Dendritic cell treated with granulocyte-macrophage colony-stimulating factor and Interleukin-4, amounts not matched to agents 40 ng/mL and 50 ng/mL, for 4 days (primary cell): ENCODE results near the gene GAL3ST3.
"Not testable (repeated sequence)": the region's sequence is repeated elsewhere in the genome, so short reads cannot be mapped to it uniquely, and the experiment has no call there.

ENCODE experiments used
- H3K27ac Mint-ChIP-seq: one replicate; pipeline ENCODE4 v1.8.0; 2022; ENCODE audit warnings: mild to moderate bottlenecking, mixed read lengths
- H3K27me3 Mint-ChIP-seq: one replicate; pipeline ENCODE4 v1.8.0; 2022; ENCODE audit warnings: mild to moderate bottlenecking, mixed read lengths
- H3K36me3 Mint-ChIP-seq: one replicate; pipeline ENCODE4 v1.8.0; 2022; ENCODE audit warnings: low read depth, mixed read lengths
- H3K4me1 Mint-ChIP-seq: one replicate; pipeline ENCODE4 v1.8.0; 2022; ENCODE audit warnings: low read depth, mixed read lengths
- H3K4me3 Mint-ChIP-seq: one replicate; pipeline ENCODE4 v1.8.0; 2022; ENCODE audit warnings: mild to moderate bottlenecking, moderate library complexity, mixed read lengths
- H3K9me3 Mint-ChIP-seq: one replicate; pipeline ENCODE4 v1.8.0; 2022; ENCODE audit warnings: mixed read lengths
- intact Hi-C: fragments of 100-400 bp; cut with micrococcal nuclease; formaldehyde crosslinking; loops from one replicate; pipeline ENCODE4 v1.15.0; 2022

GAL3ST3 gene

GRCh38 chr11:66045177-66045639 is 3.8 kb downstream of the GAL3ST3 start:
- H3K36me3 Mint-ChIP-seq: no peaks in the 10 kb centered on the region
- peaks cover 39% of the 10 kb centered on the region for H3K27me3 Mint-ChIP-seq
- H3K9me3 Mint-ChIP-seq: no peaks in the 10 kb centered on the region
- intact Hi-C loops: no loop called here
- peaks cover 17% of the 10 kb centered on the region for H3K4me1 Mint-ChIP-seq
- no peak overlapping the region for H3K4me3 Mint-ChIP-seq
- H3K27ac Mint-ChIP-seq: no peak overlapping the region

- Mint-ChIP-seq H3K27ac (no peak overlapping the region), H3K27me3 (peaks cover 41% of the 10 kb centered on the region), H3K4me1 (peaks cover 17% of the 10 kb centered on the region), H3K36me3 (no peaks in the 10 kb centered on the region), H3K9me3 (no peaks in the 10 kb centered on the region), H3K4me3 (no peak overlapping the region)
- intact Hi-C loops: no loop called here
Observed at GRCh38 chr11:66044757-66045156, 4.2 kb downstream of the GAL3ST3 start.

- peaks cover 17% of the 10 kb centered on the region for H3K4me1 Mint-ChIP-seq
- intact Hi-C loops: no loop called here
- H3K27me3 Mint-ChIP-seq: peaks cover 32% of the 10 kb centered on the region
- H3K9me3 Mint-ChIP-seq: no peaks in the 10 kb centered on the region
- H3K27ac Mint-ChIP-seq: no peak overlapping the region
- no peak overlapping the region for H3K4me3 Mint-ChIP-seq
- no peaks in the 10 kb centered on the region for H3K36me3 Mint-ChIP-seq
Observed at GRCh38 chr11:66042996-66043906, 5.7 kb downstream of the GAL3ST3 start.

DNA sequence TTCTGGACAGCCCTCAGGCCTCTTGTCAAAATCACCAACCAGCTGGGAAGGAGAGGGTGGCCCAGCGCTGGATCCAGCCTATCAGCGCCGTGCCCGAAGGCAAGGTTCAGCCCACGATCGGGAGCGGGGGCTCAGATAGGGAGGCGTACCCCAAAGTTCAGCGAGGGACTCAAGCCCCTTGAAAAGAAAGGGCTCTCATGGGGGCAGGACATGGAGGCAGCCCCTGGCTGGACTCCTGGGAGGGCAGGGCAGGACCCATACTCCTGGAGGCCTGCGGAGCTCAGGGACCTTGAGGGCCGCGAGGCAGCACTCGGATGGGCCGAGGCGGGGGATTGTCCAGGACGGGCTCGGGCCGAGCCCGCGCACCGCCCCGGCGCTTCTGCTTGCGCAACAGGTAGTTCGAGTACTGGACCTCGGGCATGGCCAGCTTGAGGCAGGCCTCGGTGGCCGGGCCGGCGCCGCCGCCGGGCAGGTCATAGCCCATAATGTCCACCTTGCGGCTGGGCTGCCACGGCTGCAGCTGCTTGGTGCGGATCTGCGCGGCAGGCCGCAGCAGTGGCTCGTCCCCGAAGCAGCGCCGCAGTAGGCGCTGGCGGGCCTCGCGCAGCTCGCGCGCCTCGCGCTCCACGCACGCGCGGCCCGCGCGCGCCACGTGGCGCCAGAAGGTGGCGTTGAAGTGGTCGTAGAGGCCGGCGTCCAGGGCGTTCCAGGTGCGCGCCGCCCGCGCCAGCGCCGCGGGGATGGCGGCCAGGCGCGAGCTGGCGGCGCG is 6.5 kb downstream of the GAL3ST3 start:
- intact Hi-C loops: no loop called here
- no peak overlapping the region for H3K27ac Mint-ChIP-seq
- H3K27me3 Mint-ChIP-seq: peaks cover 24% of the 10 kb centered on the region
- peaks cover 17% of the 10 kb centered on the region for H3K4me1 Mint-ChIP-seq
- H3K4me3 Mint-ChIP-seq: no peak overlapping the region
- H3K36me3 Mint-ChIP-seq: no peaks in the 10 kb centered on the region
- H3K9me3 Mint-ChIP-seq: no peaks in the 10 kb centered on the region

DNA sequence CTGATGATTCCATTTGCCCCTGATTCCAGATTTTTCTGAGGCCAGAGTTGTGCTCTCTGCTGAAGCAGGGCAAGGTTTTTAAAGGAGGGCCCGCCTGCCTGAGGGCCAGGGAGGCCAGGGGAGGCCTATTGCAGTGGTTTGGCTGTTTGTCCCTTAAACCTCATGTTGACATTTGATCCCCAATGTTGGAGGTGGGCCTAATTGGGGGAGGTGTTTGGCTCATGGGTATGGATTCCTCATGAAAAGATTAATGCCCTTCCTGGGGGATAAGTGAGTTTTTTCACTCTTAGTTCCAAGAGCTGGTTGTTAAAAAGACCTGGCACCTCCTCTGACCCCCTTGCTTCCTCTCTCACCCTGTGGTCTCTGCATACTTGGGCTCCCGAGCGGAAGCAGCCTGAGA is 9.2 kb downstream of the GAL3ST3 start:
- H3K36me3 Mint-ChIP-seq: no peaks in the 10 kb centered on the region
- intact Hi-C loops: no loop called here
- no peak overlapping the region for H3K27ac Mint-ChIP-seq

DNA sequence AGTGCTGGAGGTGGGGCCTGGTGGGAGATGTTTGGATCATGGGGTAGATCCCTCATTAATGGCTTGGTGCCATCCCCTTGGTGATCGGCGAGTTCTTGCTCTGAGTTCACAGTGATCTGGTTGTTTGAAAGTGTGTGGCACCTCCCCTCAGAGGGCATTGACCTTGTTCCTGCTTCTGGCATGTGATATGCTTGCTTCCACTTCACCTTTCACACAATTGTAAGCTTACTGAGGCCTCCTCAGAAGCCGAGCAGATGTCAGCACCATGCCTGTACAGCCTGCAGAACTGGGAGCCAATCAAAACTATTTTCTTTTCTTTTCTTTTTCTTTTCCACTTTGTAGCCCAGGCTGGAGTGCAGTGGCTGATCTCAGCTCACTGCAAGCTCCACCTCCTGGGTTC is 11.6 kb downstream of the GAL3ST3 start:
- Mint-ChIP-seq H3K27me3 (peaks cover 26% of the 10 kb centered on the region), H3K4me1 (no peaks in the 10 kb centered on the region), H3K4me3 (no peak overlapping the region), H3K27ac (no peak overlapping the region), H3K36me3 (no peaks in the 10 kb centered on the region), H3K9me3 (no peaks in the 10 kb centered on the region)
- intact Hi-C loops: no loop called here

More for the DNA sequence above, 9.2 kb downstream of the GAL3ST3 start:
- Mint-ChIP-seq H3K4me3 (no peak overlapping the region), H3K4me1 (peaks cover 4% of the 10 kb centered on the region), H3K9me3 (no peaks in the 10 kb centered on the region), H3K27me3 (peaks cover 24% of the 10 kb centered on the region)

DNA sequence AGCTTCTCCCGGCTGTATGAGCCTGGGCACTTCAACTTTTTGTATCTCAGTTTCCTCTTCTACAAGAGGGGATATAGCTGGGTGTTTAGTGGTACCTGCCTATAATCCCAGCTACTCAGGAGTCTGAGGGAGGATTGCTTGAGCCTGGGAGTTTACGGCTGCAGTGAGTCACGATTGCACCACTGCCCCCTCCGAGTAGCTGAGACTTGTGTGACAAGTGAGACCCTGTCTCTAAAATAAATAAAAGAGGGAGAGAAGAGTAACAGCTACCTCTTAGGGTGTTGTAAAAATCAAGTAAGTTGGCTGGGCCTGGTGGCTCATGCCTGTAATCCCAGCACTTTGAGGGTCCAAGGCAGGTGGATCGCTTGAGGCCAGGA is 12.6 kb downstream of the GAL3ST3 start:
- H3K9me3 Mint-ChIP-seq: no peaks in the 10 kb centered on the region
- H3K36me3 Mint-ChIP-seq: no peaks in the 10 kb centered on the region
- H3K27me3 Mint-ChIP-seq: peaks cover 33% of the 10 kb centered on the region
- H3K4me1 Mint-ChIP-seq: no peaks in the 10 kb centered on the region
- intact Hi-C loops: no loop called here
- no peak overlapping the region for H3K4me3 Mint-ChIP-seq
- no peak overlapping the region for H3K27ac Mint-ChIP-seq

GRCh38 chr11:66035653-66036333 is 13.2 kb downstream of the GAL3ST3 start:
- Mint-ChIP-seq H3K4me1 (no peaks in the 10 kb centered on the region), H3K36me3 (no peaks in the 10 kb centered on the region), H3K4me3 (no peak overlapping the region), H3K27me3 (peaks cover 38% of the 10 kb centered on the region), H3K9me3 (no peaks in the 10 kb centered on the region), H3K27ac (no peak overlapping the region)
- intact Hi-C loops: no loop called here

DNA sequence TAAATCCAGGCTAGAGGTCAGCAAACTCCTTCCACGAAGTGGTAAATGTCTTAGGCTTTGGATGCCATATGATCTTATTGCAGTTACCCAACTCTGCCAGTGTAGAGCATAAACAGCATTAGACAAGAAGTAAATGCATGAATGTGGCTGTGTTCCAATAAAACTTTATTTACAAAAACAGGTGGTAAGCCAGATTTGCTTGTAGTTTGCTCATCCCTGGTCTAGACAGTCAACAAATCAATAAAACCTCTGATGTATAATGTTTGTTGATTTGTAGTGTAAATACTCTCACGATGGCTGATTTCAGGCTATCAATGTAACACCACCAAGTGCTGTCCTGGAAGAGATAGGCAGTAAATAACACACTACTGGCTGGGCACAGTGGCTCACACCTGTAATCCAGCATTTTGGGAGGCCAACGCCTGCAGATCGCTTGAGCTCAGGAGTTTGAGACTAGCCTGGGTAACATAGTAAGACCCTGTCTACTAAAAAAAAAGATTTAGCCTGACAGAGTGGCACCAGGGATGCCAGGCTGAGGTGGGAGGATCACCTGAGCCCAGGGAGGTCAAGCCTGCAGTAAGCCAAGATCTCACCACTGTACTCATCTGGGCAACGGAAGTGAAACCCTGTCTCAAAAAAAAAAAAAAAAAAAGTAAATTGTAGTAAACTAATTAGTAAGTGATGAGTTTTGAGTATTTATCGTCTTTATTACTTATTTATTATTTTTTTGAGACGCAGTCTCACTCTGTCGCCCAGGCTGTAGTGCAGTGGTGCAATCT is 15.8 kb downstream of the GAL3ST3 start:
- intact Hi-C loops: no loop called here
- H3K36me3 Mint-ChIP-seq: no peaks in the 10 kb centered on the region
- no peaks in the 10 kb centered on the region for H3K9me3 Mint-ChIP-seq
- no peak overlapping the region for H3K4me3 Mint-ChIP-seq
- no peak overlapping the region for H3K27ac Mint-ChIP-seq
- no peaks in the 10 kb centered on the region for H3K4me1 Mint-ChIP-seq
- H3K27me3 Mint-ChIP-seq: peaks cover 41% of the 10 kb centered on the region

DNA sequence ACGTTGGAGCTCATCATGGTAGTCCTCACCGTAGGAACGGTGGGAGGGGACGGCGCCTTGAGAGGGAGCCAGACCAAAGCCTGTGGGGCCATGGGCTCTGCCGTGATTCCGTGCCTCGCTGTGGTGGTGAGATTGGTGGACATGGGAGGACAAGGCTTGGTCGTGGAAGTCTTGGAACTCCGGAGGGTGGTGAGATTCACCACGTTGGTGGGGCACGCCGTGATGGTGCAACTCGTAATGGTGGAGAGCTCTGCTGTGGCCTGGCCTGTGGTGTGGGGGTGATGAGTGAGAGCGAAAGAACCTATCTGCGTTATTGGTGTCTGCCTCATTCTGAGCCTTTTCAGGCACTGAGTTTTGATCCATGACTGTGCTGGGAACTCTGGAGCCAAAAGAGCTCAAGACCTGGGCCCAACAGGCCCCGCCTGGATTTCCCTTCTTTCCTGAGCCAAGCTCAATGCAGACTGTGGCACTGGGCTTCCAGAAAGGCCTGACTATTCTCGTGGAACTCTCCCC is 22.9 kb downstream of the GAL3ST3 start, which contains the start of gene CATSPER1:
TSS of gene CATSPER1 (minus strand) at position 463 of the 513 bp plus-strand sequence. CDS start at position 363, 100 bp downstream.
- H3K4me1 Mint-ChIP-seq: peaks cover 18% of the 10 kb centered on the region
- H3K27ac Mint-ChIP-seq: no peak within 1 kb of the TSS
- H3K9me3 Mint-ChIP-seq: no peaks in the 10 kb centered on the region
- no peaks in the 10 kb centered on the region for H3K36me3 Mint-ChIP-seq
- no peak within 1 kb of the TSS for H3K4me3 Mint-ChIP-seq
- intact Hi-C loops: no loop called here
- H3K27me3 Mint-ChIP-seq: peaks cover 35% of the 10 kb centered on the region

GRCh38 chr11:66023186-66023440 is 25.8 kb downstream of the GAL3ST3 start:
- H3K27ac Mint-ChIP-seq, H3K4me3 Mint-ChIP-seq, intact Hi-C loops, H3K36me3 Mint-ChIP-seq, H3K9me3 Mint-ChIP-seq: not testable (repeated sequence)
- Mint-ChIP-seq H3K27me3 (peaks cover 22% of the 10 kb centered on the region), H3K4me1 (peaks cover 30% of the 10 kb centered on the region)

- H3K36me3 Mint-ChIP-seq: peaks cover 3% of the 10 kb centered on the region
- peaks cover 17% of the 10 kb centered on the region for H3K27me3 Mint-ChIP-seq
- peaks cover 31% of the 10 kb centered on the region for H3K4me1 Mint-ChIP-seq
- intact Hi-C loops: no loop called here
- peak overlapping the region; percentile 24 for H3K4me3 Mint-ChIP-seq
- peak overlapping the region; percentile 72 for H3K27ac Mint-ChIP-seq
- no peaks in the 10 kb centered on the region for H3K9me3 Mint-ChIP-seq
Observed at GRCh38 chr11:66022401-66023185, 26.4 kb downstream of the GAL3ST3 start.
